Measurements from ENCODE around the gene KIAA0319L. TPM values are rescaled to one million over a fixed set of nuclear protein-coding genes. Genes with fewer than 3 reads are reported as not detected.

KIAA0319L gene
- total and polyA plus RNA-seq, 8 donors: 76.5 to 106 (median 92.6) TPM

DNA sequence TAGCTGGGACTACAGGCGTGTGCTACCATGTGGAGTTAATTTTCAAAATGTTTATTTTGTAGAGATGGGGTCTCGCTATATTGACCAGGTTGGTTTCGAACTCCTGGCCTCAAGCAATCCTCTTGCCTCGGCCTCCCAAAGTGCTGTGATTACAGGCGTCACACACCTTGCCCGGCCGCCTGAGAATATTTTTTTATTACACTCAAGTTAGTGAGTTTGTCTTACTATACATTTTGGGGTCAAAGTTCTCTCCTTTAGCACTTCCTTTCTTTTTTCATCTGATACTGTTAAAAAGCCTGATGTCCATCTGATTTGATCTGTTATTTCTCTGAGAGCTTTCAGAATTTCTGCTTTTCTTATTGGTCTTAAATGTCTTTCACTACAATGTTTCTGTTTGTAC, 128.8 kb downstream of the KIAA0319L start:
- no peak for DNase-seq
- no peak for ATAC-seq
- Histone ChIP-seq H3K27me3 (no peaks in the 10 kb centered on the region), H3K4me3 (no peak overlapping the region), H3K36me3 (peaks cover 0 to 24% of the 10 kb centered on the region in 2 donors), H3K27ac (no peak overlapping the region), H3K4me1 (no peaks in the 10 kb centered on the region), H3K9me3 (no peaks in the 10 kb centered on the region)
- TF ChIP-seq CTCF (IDR thresholded peaks at IDR 0.05): no peak
- intact Hi-C loops (cut with DNase I): no loop called here

DNA sequence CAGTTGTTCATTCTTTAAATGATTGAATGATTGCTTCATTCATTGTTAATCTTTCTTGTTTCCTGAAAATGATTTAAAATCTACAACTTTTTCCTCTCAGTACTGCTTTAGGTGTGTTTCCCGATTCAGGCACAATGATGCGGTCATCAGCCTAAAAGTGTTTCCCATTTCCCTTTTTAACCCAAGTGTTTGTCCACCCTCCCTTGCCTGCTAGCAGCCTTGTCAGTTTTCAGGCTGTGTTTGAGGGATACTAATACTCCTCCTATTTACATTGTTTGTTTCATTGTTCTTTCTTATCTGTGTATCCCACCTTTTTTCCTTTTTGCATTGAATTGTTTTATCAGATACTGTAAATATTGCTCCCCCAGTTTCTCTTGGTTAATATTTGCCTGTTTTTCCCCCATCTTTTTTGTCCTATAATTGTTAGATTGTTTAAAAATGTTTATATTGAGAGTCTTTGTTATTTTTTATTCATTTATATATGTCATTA, 131.1 kb downstream of the KIAA0319L start:
- H3K27ac ChIP-seq: no peak overlapping the region
- no peak for TF ChIP-seq CTCF (IDR thresholded peaks at IDR 0.05)

DNA sequence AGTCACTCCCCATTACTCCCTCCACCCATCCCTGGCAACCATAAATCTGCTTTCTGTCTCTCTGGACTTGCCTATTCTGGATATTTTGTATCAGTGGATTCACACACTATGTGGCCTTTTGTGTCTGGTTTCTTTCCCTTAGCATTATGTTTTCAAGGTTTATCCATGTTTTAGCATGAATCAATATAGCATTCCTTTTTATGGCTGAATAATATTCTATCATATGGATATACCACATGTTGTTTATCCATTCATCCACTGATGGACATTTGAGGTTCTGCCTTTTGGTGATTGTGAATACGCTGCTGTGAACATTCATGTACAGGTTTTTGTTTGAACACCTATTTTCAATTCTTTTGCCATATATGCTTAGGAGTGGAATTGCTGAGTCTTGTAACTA, 148.3 kb downstream of the KIAA0319L start:
- H3K36me3 ChIP-seq: peaks cover 0 to 62% of the 10 kb centered on the region in 2 donors
- H3K27me3 ChIP-seq: no peaks in the 10 kb centered on the region
- no peak overlapping the region for H3K4me3 ChIP-seq
- DNase-seq (no peak), ATAC-seq (no peak)
- no peak overlapping the region for H3K27ac ChIP-seq
- TF ChIP-seq CTCF (IDR thresholded peaks at IDR 0.05): no peak
- H3K9me3 ChIP-seq: no peaks in the 10 kb centered on the region
- intact Hi-C loops (cut with DNase I): no loop called here
- peaks cover 0 to 6% of the 10 kb centered on the region in 2 donors for H3K4me1 ChIP-seq

More for the DNA sequence above, 131.1 kb downstream of the KIAA0319L start:
- no peak overlapping the region for H3K4me3 ChIP-seq
- H3K4me1 ChIP-seq: no peaks in the 10 kb centered on the region
- ATAC-seq (no peak), DNase-seq (no peak)
- no peaks in the 10 kb centered on the region for H3K27me3 ChIP-seq
- no peaks in the 10 kb centered on the region for H3K9me3 ChIP-seq
- intact Hi-C loops (cut with DNase I): no loop called here
- H3K36me3 ChIP-seq: peaks cover 0 to 10% of the 10 kb centered on the region in 2 donors

- H3K27ac ChIP-seq: no peak overlapping the region
- DNase-seq: no peak
- no peak for TF ChIP-seq CTCF (IDR thresholded peaks at IDR 0.05)
- H3K27me3 ChIP-seq: no peaks in the 10 kb centered on the region
- H3K9me3 ChIP-seq: no peaks in the 10 kb centered on the region
- H3K36me3 ChIP-seq: peaks cover 0 to 70% of the 10 kb centered on the region in 2 donors
- no peak overlapping the region for H3K4me3 ChIP-seq
- intact Hi-C loops (cut with DNase I): no loop called here
- H3K4me1 ChIP-seq: peaks cover 0 to 6% of the 10 kb centered on the region in 2 donors
- ATAC-seq: no peak
These were observed 149.5 kb downstream of the KIAA0319L start for GRCh38 chr1:35407743-35408142.

DNA sequence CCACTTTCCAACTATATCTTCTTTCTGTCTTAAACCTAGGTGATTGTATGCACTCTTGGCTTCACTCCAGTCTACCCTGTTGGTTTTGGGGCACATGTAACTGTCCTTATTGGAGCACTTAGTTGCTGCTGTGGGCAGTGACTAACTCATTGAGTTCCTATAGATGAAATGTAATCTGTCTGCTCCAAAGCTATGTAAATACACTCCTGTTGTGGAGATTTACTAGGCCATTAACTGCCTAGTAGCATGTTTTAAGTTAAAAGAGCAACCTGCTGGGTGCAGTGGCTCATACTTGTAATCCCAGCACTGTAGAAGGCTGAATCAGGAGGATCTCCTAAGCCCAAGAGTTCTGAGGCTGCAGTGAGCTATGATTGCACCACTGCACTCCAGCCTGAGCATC, 151.1 kb downstream of the KIAA0319L start:
- DNase-seq (no peak), ATAC-seq (no peak)
- H3K4me1 ChIP-seq: peaks cover 0 to 4% of the 10 kb centered on the region in 2 donors
- no peaks in the 10 kb centered on the region for H3K27me3 ChIP-seq
- H3K27ac ChIP-seq: no peak overlapping the region
- TF ChIP-seq CTCF (IDR thresholded peaks at IDR 0.05): no peak
- H3K4me3 ChIP-seq: no peak overlapping the region
- peaks cover 0 to 79% of the 10 kb centered on the region in 2 donors for H3K36me3 ChIP-seq
- intact Hi-C loops (cut with DNase I): no loop called here
- no peaks in the 10 kb centered on the region for H3K9me3 ChIP-seq
